ENCODE measurements around the gene PRR20A.
"Not testable (repeated sequence)": the region's sequence is repeated elsewhere in the genome, so short reads cannot be mapped to it uniquely, and the experiment has no call there.

Gene PRR20A

GRCh38 chr13:57140235-57140968 lies at the start of gene PRR20A:
PRR20A (plus strand) TSS chr13:57140918; CDS start chr13:57141305, 387 bp downstream.
- not testable (repeated sequence) for DNase-seq

GRCh38 chr13:57114945-57115344 lies 25.8 kb upstream of the PRR20A start:
- DNase-seq, result no peak

- DNase-seq, result no peak
Observed at GRCh38 chr13:57123681-57124080, 17.0 kb upstream of the PRR20A start.

DNA sequence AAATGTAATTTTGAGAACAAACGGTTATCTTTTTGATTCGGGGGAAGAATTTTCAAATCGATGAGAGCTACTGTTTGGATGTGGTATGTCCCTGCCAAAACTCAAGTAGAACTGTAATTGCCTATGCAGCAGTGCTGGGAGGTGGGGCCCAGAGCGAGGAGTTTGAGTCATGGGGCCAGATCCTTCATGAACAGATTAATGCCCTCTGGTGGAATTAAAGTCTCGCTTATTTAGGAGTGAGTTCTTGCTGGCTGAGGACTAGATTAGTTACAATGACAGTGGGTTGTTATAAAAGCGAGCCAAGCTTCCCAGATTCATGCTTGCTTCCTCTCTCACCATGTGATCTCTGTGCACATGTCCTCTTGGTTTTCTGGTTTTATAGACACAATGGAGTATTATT lies 11.8 kb upstream of the PRR20A start:
- DNase-seq, result no peak

GRCh38 chr13:57136093-57136492 lies 4.6 kb upstream of the PRR20A start:
- no peak for DNase-seq

DNA sequence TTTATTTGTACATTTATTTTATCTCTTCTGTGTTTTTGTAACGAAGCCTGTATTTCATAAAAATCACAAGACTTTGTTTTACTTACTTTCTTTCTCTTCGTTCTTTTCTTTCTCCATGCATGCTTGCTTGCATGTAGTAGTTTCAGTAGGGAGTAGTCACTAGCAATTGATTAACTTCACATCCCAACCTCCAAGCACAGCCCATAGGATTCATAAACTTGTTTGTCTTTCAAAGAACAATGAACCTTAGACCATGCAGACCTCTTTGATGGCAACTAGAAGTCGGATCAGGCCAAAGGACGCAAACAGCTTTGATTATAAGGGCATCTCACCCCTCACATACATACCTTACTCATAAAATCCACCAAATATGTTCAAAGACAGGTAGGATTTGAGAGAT lies 3.1 kb upstream of the PRR20A start:
- DNase-seq, result no peak

- DNase-seq, result no peak
Observed at GRCh38 chr13:57138988-57139387, 1.7 kb upstream of the PRR20A start.

- not testable (repeated sequence) for DNase-seq
Observed at GRCh38 chr13:57139781-57140180, 937 bp upstream of the PRR20A start.

DNA sequence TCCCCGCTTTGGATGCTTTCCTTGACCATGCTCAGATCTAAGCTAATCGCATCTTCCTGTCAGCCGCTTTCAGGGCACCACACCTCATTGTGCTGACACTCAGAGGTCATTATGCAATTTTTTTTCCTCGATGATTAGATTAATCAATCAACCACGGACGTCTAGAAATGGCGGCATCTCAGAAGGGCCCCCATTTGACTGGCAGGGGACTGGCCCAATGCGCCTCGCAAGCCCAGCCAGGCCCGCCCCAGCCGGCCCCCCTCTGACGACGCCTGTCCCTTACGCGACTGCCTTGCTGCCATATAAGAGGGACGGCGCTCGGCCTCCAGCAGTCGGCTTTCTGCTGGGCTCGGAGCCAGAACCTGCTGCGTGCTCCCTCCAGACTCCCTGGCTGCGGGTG lies 6.5 kb downstream of the PRR20A start, which contains the start of gene PRR20B:
Gene PRR20B, plus strand, starts transcription at position 301 of the 400 bp plus-strand sequence. CDS start 387 bp downstream, outside the sequence.
- not testable (repeated sequence) for DNase-seq

- DNase-seq, result not testable (repeated sequence)
Observed at GRCh38 chr13:57148106-57148505, 7.4 kb downstream of the PRR20A start.

DNA sequence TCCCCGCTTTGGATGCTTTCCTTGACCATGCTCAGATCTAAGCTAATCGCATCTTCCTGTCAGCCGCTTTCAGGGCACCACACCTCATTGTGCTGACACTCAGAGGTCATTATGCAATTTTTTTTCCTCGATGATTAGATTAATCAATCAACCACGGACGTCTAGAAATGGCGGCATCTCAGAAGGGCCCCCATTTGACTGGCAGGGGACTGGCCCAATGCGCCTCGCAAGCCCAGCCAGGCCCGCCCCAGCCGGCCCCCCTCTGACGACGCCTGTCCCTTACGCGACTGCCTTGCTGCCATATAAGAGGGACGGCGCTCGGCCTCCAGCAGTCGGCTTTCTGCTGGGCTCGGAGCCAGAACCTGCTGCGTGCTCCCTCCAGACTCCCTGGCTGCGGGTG lies 13.0 kb downstream of the PRR20A start, which contains the start of gene PRR20C:
Gene PRR20C, plus strand, starts transcription at position 301 of the 400 bp plus-strand sequence. CDS start 387 bp downstream, outside the sequence.
- not testable (repeated sequence) for DNase-seq

- not testable (repeated sequence) for DNase-seq
Observed at GRCh38 chr13:57160332-57160731, 19.6 kb downstream of the PRR20A start, which contains the start of gene PRR20D. PRR20D (plus strand) TSS chr13:57160632; CDS start chr13:57161019, 387 bp downstream.

GRCh38 chr13:57166897-57167296 lies 26.2 kb downstream of the PRR20A start, which contains the start of gene PRR20E:
PRR20E (plus strand) TSS chr13:57167197; CDS start chr13:57167584, 387 bp downstream.
- not testable (repeated sequence) for DNase-seq

DNA sequence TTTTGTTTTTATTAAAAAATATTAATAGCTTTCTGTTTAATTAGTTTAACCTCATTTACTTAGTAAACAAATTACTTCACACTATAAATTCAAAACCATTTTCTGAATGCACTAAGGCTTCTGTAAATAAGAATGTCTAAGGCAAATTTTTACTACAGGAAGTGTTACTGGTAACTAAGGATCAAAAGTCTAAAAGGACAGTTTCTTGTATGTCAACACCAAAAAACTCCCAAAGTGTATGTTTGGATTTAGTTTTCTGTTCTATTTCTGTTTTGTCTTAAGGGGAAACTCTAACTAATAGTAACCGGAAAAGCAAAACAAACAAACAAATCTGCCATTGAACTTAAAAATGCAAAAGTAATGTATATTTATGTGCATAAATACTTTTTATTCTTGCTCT lies 50.9 kb downstream of the PRR20A start:
- DNase-seq, result no peak
